Heart left ventricle (tissue), 13 donors: ENCODE measurements around the gene ARHGAP24.

Experiments used
- CTCF ChIP-seq, 12 donors: fragments of 200-600 bp; sonication (generic) in 4 of 12; IDR thresholded peaks; one replicate each; pipeline versions ENCODE4 v1.5.0 to v1.8.0; 2018 to 2022; ENCODE audit warnings: antibody characterized with exemption in 12 of 12, mild to moderate bottlenecking in 5 of 12
- POLR2A ChIP-seq, 2 donors: fragments of 450-650 bp; IDR thresholded peaks; one replicate each; pipeline ENCODE4 v1.6.1; 2017; ENCODE audit warnings: antibody characterized with exemption in 2 of 2, mild to moderate bottlenecking in 2 of 2, moderate library complexity in 2 of 2
- donor health status: ischemic (EF 13 %, LVEDD 7.1; RV severe dilation, severe dysfunction).
- donor health status: DM: no; HTN: yes; CAD: no.
- donor health status: DM: no; HTN: no; CAD: no.
- donor health status: ischemic (EF 25% LVEDD 6.9; RV normal size, moderate dysfunction).
- donor health status: ischemic (EF 25% LVEDD 5.7; RV mildly dilated, moderate dysfunction).
- donor health status: ischemic (EF 35%, LVEDD 5.7; RV mildly dilated, moderate dysfunction).
- donor health status: nonischemic (EF 11% LVEDD 7.7; RV severe dilation, severe dysfunction).
- donor health status: DM: yes; HTN: yes; CAD: no.
- donor health status: PGD.
- donor health status: ischemic (EF 29% LVEDD 5.4; RV normal size, mild dysfunction).
- donor health status: nonischemic (EF 23%, LVEDD 6.1; RV moderate dilation, normal function).

- TF ChIP-seq POLR2A (IDR thresholded peaks at IDR 0.05): no peak
- TF ChIP-seq CTCF (IDR thresholded peaks at IDR 0.05): no peak
Observed at GRCh38 chr4:85952972-85953650, 478.2 kb downstream of the ARHGAP24 start.
